Parathyroid adenoma (tissue), 2 donors: ENCODE measurements around the gene B3GALT5.

ENCODE experiments used
- H2AFZ ChIP-seq: fragments of 300-600 bp; sonication (generic); one replicate; pipeline ENCODE4 v1.7.0; 2017; ENCODE audit warnings: antibody characterized with exemption, mild to moderate bottlenecking
- H3K27ac ChIP-seq: fragments of 300-600 bp; sonication (generic); one replicate; pipeline ENCODE4 v1.7.0; 2017
- H3K27me3 ChIP-seq: fragments of 300-600 bp; sonication (generic); one replicate; pipeline ENCODE4 v1.7.0; 2017; ENCODE audit warnings: low read length; ENCODE audit not compliant: control insufficient read depth, insufficient read depth
- H3K36me3 ChIP-seq: fragments of 300-600 bp; sonication (generic); one replicate; pipeline ENCODE4 v1.7.0; 2017; ENCODE audit warnings: low read length; ENCODE audit not compliant: control insufficient read depth, insufficient read depth
- H3K4me1 ChIP-seq: fragments of 300-600 bp; sonication (generic); one replicate; pipeline ENCODE4 v1.7.0; 2017; ENCODE audit warnings: control low read depth
- H3K4me2 ChIP-seq: fragments of 300-600 bp; sonication (generic); one replicate; pipeline ENCODE4 v1.7.0; 2017; ENCODE audit warnings: low read length
- H3K4me3 ChIP-seq: fragments of 300-600 bp; sonication (generic); one replicate; pipeline ENCODE4 v1.7.0; 2017; ENCODE audit warnings: low read depth, low read length
- H3K79me2 ChIP-seq: fragments of 300-600 bp; sonication (generic); one replicate; pipeline ENCODE4 v1.7.0; 2017; ENCODE audit warnings: control low read depth
- H3K9ac ChIP-seq: fragments of 300-600 bp; sonication (generic); one replicate; pipeline ENCODE4 v1.7.0; 2017; ENCODE audit warnings: mild to moderate bottlenecking
- H3K9me3 ChIP-seq: fragments of 300-600 bp; sonication (generic); one replicate; pipeline ENCODE4 v1.7.0; 2017; ENCODE audit warnings: low read length; ENCODE audit not compliant: control insufficient read depth
- CTCF ChIP-seq: fragments of 300-600 bp; sonication (generic); IDR thresholded peaks from one replicate; pipeline ENCODE4 v1.7.0; 2017; ENCODE audit warnings: antibody characterized with exemption, mild to moderate bottlenecking
- donor health status: primary hyperparathyroidism.

The B3GALT5 gene

GRCh38 chr21:39669976-39670661 lies 57.4 kb downstream of the B3GALT5 start:
- H3K27ac ChIP-seq = no peak overlapping the region

GRCh38 chr21:39670701-39671100 lies 58.0 kb downstream of the B3GALT5 start:
- H2AFZ ChIP-seq = no peak overlapping the region
- H3K36me3 ChIP-seq = no peaks in the 10 kb centered on the region
- no peaks in the 10 kb centered on the region for H3K4me1 ChIP-seq
- H3K9me3 ChIP-seq = no peaks in the 10 kb centered on the region
- H3K9ac ChIP-seq = no peak overlapping the region
- H3K79me2 ChIP-seq = no peaks in the 10 kb centered on the region
- no peak overlapping the region for H3K4me2 ChIP-seq
- H3K4me3 ChIP-seq = no peak overlapping the region
- no peak for TF ChIP-seq CTCF
- no peak overlapping the region for H3K27ac ChIP-seq
- no peaks in the 10 kb centered on the region for H3K27me3 ChIP-seq

More at GRCh38 chr21:39669976-39670661, 57.4 kb downstream of the B3GALT5 start:
- Histone ChIP-seq H3K4me3 (no peak overlapping the region), H3K9ac (no peak overlapping the region), H3K27me3 (no peaks in the 10 kb centered on the region), H3K9me3 (no peaks in the 10 kb centered on the region), H3K79me2 (no peaks in the 10 kb centered on the region), H2AFZ (no peak overlapping the region), H3K4me1 (no peaks in the 10 kb centered on the region), H3K36me3 (no peaks in the 10 kb centered on the region), H3K4me2 (no peak overlapping the region)
- no peak for TF ChIP-seq CTCF

- Histone ChIP-seq H2AFZ (no peak overlapping the region), H3K4me3 (no peak overlapping the region), H3K4me2 (no peak overlapping the region), H3K9me3 (no peaks in the 10 kb centered on the region), H3K27ac (no peak overlapping the region), H3K27me3 (no peaks in the 10 kb centered on the region), H3K9ac (no peak overlapping the region), H3K36me3 (no peaks in the 10 kb centered on the region), H3K4me1 (no peaks in the 10 kb centered on the region), H3K79me2 (no peaks in the 10 kb centered on the region)
- TF ChIP-seq CTCF = no peak
These were observed 59.2 kb downstream of the B3GALT5 start for GRCh38 chr21:39671986-39672385.

GRCh38 chr21:39673163-39673562 lies 60.4 kb downstream of the B3GALT5 start:
- Histone ChIP-seq H3K4me1 (no peaks in the 10 kb centered on the region), H2AFZ (no peak overlapping the region), H3K79me2 (no peaks in the 10 kb centered on the region), H3K27ac (no peak overlapping the region), H3K27me3 (no peaks in the 10 kb centered on the region), H3K36me3 (no peaks in the 10 kb centered on the region), H3K4me2 (no peak overlapping the region), H3K9ac (no peak overlapping the region), H3K9me3 (no peaks in the 10 kb centered on the region), H3K4me3 (no peak overlapping the region)
- no peak for TF ChIP-seq CTCF

- Histone ChIP-seq H3K9me3 (no peaks in the 10 kb centered on the region), H3K4me2 (no peak overlapping the region), H3K9ac (no peak overlapping the region), H3K4me3 (no peak overlapping the region), H3K27ac (no peak overlapping the region), H3K27me3 (no peaks in the 10 kb centered on the region), H3K79me2 (no peaks in the 10 kb centered on the region), H3K4me1 (no peaks in the 10 kb centered on the region), H2AFZ (no peak overlapping the region), H3K36me3 (no peaks in the 10 kb centered on the region)
- TF ChIP-seq CTCF = no peak
These were observed 61.0 kb downstream of the B3GALT5 start for GRCh38 chr21:39673736-39674135.
